SK-N-MC (cell line): ENCODE data around the gene ESR2.

Experiments used
- EZH2 ChIP-seq: fragments of 200-600 bp; sonication (generic); IDR thresholded peaks from one replicate; pipeline ENCODE4 v1.6.1; 2017; ENCODE audit warnings: antibody characterized with exemption
- FOXP2 ChIP-seq: optimal IDR thresholded peaks from 2 replicates; pipeline ENCODE3; 2011; ENCODE audit warnings: mild to moderate bottlenecking, moderate library complexity; ENCODE audit not compliant: insufficient read depth; ENCODE audit errors: extremely low read length, control extremely low read depth
- POLR2AphosphoS5 ChIP-seq: IDR thresholded peaks from 2 replicates; pipeline ENCODE4 v1.6.1; 2012; ENCODE audit warnings: mild to moderate bottlenecking, low read depth, low read length, borderline replicate concordance

GRCh38 chr14:64098120-64098519 is 196.1 kb downstream of the ESR2 start:
- no peak for TF ChIP-seq EZH2
- TF ChIP-seq POLR2AphosphoS5 = no peak
- TF ChIP-seq FOXP2 = no peak
